HG03460 (cell line): ENCODE measurements around the gene SOCS6.

ENCODE experiments used
- ATAC-seq: cut with Tn5 transposase; IDR thresholded peaks from one replicate; pipeline ENCODE4 v1.9.1; 2021; ENCODE audit not compliant: unreplicated experiment

The SOCS6 gene

DNA sequence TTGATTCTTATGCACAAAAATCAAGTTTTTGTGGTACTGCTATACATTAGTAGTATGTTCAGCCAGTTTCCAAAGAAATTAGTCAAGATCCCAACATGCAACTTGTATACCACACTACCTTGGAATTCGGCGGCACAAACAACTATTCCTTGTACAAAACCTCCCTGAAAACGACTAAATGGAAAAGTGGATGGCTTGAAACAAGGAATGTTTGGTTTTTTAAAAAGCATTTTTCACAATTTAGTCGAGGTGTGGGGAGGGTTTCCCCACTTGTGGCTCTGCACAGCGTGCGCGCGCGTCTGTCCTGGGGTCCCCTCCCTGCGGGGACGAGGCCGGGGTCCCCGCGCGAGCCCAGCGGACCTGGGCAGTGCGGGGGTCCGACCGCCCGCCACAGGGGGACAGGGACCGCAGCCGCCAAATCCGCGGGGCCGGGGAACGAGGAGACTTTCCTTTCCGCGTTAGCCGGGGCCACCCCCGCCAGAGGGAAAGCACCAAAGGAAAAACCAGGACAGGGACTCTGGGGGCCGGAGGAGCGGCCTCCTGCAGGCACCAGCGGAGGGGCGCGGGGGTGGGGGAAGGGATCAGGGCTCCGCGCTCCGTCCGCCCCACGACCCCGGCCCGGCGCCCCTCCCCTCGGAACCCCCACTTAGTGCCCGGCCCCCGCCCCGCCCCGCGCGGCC, 534 bp upstream of the SOCS6 start:
- peak; percentile 22 for ATAC-seq

DNA sequence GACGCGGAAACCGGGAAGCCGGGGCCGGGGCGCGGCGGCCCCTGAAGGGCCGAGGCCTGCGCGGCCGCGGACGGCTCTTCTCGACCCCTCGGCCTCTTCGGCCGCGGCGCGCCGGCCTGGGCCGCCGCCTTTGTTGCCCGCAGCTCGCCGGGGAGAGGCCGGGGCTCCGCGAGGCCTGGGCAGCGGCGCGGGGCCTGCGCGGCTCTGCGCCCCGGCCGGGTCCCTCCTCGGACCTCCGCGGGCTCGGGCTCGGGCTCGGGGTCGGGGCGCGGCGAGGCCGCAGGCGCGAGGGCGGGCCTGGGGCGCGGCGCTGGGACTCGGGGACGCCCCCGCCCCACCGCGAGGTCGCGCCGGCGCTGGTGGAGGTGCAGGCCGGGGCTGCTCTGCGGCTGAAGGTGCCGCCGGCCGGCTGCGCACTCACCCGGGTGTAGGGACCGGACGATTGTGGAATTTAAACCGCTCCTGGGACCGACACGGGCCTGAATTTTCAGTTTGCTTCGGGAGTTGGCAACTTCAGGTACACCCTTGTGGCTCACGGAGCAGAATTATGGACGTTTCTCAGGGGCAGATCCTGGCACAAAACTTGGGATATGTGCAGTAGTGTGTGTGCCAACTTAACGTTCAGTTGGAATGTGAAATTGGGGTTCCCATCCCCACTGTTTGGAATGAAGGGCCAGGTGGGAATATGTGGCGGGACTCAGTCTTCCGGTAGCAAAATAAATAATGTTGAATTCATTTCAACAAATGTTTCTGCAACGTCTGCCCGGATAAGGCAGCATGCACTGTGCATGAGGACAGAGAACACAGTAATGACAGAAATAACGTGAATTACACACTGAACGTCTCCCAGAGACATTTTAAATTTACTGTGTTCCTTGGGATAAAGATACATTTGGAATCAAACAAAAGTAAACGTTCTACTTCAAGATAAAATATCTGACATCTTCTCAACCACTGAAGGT, 787 bp downstream of the SOCS6 start:
- ATAC-seq, result peak; percentile 46

DNA sequence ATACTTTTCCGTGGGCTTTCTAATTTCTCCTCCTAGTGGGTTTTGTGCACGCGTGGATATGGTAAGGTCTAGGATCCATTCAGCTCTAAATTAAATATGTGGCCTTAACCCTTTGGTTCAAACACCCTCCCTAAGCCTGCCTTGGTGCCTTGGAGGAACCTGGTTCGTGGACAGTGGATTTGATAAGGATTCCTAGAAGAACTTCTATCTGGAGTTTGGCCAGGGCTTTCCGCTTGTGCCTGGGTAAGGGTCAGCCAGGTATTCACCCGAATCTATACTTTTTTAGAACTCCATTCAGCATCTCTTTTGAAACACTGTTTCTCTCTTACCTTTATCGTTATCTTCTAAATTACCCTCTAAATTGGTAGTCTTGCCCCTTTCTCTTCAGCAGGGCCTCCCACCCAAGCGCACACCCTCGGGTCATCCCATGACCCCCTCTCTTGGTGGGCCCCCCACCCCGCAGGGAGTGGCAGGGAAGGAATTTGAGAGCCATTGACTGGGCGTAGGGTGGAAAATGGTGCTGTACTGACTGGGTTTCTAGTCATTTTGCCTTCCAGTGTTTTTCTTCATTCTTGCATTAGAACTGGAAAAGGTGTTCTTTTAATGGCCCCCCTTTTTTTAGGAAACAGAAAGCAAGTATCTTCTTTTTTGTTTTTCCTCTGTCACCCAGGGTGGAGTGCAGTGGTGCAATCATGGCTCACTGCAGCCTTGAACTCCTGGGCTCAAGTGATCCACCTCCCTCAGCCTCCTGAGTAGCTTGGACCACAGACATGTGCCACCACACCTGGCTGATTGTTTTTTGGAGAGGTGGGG, 1.8 kb downstream of the SOCS6 start:
- ATAC-seq, result no peak

DNA sequence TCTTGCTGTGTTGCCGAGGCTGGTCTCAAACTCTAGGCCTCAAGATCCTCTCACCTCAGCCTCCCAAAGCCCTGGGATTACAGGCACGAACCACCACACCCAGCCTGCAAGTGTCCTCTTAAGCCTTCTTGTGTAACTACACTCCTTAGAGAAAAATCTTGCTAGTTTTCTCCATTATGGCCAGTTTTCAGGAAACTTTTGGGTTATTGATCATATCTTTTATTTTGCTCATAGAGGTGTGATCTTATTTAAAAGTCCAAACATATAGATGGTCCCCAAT, 2.4 kb downstream of the SOCS6 start:
- ATAC-seq, result no peak

DNA sequence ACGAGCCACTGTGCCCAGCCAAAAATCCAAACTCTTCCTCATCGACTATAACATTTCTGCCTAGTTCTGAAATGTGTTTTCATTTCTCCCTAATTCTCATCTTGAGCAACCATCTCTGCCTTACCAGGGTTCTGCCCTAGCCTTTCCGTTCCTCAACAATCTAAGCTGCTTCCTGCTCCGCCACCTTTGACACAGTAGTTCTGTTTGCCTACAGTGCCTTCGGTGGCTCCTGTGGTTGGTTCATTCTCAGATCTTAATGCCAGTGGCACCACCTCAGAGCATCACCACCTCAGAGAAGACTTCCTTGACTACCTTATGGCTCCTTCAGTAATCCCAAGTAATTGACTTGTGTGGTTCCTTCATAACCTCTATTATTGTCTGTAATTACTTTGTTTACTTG, 3.8 kb downstream of the SOCS6 start:
- no peak for ATAC-seq

DNA sequence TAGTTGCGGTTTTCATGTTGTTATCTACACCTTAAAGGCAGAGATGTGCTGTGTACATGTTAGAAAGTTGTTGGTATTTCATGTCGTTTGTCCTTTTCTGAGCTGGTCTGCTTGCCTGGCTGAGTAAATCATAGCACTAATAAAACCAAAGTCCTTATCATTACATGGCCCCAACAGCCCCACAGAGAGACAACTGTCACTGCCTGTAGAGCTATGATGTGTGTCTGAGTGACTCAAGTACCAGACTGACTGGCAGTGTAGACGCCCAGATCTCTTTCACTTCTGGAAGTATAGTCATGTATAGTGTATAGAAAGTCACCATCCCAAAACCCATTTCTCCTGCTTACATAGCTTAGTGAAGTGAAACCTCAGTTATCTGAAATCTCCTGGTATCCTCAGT, 4.3 kb downstream of the SOCS6 start:
- no peak for ATAC-seq

DNA sequence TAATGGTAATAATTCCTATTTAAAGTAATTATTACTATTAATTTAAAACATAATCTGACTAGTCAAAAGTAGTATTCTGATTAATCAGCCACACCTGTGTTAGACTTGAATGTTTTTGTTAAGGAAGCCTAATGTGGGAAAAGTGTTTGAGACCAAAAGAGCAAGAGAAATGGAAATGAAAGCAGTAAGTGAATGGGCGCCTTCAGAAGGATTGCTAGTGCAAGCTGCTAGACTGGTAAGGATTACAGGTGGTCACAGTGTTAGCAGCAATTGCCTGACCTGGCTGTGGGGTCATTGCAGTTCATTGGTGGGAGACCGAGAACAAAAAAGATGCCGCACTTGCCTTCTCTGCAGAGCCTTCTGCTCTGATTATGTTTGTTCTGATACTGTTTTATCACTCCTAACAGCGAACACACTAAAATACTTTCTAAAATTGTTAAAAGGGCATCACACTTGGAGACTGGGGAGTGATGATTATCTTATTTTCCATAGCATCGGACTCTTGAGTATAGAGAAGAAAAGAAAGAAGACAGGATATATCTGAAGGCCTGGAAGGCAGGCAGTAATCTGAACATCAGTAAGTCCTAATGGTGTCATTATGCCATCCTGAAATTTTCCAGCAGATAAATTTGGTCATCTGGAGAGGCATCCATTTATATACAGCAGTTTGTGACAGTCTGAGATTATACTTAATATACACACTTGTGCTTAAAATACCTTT, 5.8 kb downstream of the SOCS6 start:
- ATAC-seq, result no peak

DNA sequence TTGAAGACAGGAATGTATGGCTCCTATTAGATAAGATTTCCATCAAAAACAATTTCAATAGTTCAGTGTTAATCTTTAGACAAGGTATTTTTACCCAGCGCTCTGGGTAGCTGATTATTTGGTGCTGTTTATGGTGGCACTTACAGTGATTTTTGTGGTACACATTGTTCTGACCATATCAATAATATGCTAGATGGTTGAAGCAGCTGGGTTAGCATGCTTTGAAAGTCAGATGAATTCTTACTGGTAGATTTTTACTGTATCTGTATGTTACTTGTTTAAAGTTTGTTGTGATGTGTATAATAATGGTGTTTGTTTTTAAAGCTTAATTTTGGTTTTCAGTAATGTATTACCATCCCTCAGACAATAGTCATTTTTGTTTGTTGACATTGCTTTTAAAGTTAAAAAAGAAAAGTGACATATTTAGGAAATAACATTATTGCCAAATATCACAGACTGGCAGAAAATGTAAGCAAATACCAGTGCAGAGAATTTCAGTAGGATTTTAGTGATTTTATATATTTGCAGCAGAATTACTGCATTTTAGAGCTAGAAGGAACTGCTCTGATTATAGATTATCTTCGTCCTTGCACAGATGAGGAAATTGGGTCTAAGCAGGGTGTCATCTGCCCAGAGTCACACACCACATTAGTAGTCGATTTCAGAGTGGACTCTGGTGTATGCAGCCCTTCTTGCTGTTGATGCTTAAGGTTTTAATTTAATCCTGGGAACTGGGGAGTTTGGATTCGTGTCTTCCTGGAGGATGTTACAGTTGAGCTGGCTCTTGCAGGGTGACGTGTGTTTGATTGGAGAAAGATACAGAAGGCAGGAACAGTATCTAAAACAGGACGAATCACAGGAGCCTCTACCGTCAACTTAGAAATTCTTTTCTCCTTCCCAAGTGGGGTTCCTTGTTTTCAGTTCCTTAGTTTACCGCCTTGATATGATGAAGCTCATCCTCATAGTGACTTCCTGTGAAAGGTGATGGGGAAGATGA, 6.6 kb downstream of the SOCS6 start:
- no peak for ATAC-seq

DNA sequence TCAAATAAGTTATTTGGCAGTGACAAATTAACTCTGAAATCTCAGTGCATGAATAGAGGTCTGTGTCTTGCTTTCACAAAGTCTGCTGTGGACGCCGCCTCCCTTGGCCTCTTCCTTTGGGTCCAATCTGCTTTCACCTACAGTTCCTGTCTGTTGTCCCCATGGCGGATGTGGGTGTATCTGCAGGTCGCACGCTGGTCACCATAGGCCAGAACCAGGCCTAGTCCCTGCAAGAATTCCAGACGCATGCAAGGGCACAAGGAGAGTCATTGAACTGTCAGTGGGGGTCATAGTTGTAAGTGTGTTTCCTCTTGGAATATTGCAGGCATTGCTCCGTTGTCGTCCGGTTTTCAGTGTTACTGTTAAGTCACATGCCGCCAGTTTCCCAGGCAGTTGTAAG, 7.4 kb downstream of the SOCS6 start:
- ATAC-seq, result no peak

DNA sequence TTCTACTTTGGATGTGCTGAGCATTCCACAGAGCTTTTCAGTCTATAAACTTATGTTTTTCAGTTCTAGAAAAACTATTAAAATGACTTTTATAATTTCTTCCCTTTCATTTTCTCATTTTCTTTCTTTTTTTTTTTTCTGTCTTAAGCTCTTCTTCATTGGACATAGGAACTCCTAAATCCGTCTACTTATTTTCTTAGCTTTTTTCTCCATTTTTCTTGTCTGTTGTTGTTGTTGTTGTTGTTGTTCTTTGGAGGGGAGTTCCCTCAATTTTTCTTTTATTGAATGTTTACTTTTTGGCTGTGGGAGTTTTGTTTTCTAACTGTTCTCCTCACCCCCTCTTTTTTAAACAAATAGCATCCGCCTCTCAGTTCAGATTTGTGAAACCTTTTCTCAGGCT, 7.9 kb downstream of the SOCS6 start:
- ATAC-seq, result no peak

DNA sequence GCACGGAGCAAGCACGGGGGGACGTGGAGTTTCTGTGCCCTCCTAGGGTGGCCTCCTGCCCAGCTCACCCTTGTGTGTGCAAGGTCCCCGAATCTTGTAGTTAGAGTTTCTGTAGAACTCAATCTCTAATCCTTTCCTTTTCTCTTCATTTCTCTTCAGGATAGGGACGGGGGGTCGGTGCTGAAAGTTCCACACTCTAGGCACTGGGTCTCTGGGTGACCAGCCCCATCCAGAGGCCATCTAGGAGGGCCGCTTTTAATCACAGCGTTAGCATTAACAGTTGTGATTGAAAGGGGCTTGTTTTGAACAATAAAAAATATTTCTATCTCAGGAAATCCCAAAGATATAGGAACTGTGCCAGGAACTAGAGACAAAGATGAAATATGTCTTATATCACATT, 10.5 kb downstream of the SOCS6 start:
- ATAC-seq, result no peak

DNA sequence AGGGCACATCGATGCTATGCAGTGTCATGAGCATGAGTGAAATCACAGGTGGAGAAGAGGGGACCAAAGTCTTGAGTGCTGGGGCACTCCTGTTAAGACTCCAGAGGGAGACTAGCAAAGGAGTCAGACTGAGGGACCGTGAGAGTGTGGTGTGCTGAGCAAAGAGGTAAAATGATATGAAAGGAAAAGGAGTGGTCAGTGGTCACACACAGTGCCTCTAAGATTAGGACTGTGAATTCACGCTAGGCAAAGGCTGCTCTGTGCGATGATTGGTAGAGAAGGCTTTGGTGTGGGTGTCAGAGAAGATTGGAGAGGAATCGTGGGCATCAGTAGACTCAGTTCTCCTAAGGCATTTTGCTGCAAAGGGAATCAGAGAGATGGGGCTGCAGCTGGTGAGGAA, 12.8 kb downstream of the SOCS6 start:
- no peak for ATAC-seq

DNA sequence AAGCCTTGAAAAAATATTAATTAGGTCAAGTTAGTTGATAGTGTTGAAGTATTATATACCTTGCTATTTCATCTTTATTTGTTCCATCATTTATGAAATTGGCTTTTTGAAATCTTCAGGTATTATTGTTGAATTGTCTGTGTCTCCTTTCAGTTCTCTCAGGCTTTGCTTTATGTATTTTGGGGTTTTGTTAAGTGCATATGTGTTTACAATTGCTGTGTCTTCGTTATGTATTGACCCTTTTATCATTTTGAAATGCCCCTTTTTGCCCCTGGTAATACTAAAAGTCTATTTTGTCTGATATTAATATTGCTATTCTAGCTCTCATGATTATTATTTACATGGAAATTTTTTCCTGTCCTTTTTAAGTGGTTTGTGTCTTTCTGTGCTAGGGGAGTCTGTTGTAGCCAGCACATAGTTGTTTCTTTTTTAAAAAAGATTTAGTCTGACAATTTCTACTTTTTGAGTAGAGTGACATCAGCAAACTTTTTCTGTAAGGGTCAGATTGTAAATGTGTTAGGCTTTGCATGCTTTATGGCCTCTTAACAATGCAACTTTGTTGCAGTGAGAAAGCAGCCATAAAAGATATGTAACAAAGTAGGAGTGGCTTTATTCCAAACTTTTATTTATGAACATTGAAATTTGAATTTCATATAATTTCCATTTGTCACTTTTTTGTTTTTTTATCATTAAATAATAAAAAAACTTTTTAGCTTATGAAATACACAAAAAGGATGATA, 19.9 kb downstream of the SOCS6 start:
- no peak for ATAC-seq

DNA sequence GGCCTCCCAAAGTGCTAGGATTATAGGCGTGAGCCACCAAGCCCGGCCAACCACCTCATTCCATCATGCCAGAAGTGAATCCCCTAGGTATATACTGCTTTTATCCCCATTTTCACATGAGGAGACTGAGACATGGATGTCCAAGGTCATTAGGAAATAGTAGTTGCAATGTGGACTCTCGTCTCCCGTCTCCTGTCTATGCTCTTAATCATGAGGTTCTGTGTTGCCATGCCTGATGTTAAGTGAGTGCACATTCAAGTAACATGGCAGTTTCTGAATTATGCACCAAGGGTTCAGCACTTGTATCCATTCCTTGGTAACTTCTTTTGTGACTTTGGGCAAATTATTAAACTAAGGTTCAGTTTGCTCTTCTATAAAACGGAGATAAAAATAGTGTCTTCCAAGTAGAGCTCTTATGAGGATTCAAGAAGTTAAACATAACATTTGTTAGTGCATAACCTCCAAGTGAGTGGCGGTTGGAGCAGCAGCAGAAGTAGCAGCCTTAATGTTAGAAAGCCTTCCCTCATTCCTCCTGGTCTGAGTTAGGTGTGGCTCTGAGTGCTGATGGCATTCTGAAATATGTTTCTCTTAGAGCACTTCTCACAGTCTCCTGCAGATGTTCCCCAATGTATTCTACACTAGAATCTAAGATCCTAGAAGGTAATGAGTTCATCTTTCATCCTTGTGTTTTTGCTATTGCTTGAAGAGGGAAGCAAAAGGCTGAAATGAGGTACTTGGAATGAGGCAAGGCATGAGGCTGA, 21.9 kb downstream of the SOCS6 start:
- ATAC-seq, result no peak

DNA sequence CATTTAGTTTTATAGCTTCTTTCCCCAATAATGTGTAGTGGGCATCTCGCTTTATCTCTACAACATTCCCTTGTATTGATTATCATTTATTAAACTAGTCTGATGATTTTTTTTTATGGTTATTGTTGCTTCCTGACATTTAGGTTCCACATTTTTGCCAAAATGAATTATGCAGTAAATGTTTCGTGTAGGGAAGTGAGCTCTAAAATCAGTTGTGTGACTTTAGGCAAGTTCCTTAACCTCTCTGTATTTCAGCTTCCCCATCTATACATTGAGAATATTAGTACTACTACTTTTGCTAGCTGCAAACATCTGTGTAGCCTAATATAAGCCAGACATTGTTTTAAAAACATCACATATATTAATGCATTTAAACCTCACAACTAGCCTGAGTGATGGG, 22.9 kb downstream of the SOCS6 start:
- no peak for ATAC-seq

DNA sequence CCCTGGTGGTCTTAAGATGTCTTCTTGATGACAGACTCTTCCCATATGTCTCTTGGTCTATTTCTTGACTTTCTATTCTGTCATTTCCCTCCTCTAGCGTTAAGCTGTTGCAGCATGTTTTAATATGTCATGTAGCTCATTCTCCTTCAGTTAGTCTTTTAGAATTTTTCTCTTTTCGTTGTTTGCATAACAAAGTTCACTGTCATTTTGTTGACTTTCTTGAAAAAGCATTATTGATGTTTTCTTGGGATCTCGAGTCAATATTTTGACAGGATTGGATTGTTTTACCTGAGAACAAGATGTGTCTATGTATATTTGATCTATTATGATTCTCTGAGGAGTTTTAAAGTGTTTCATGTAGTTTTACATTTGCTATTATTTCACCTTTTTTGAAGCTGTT, 24.8 kb downstream of the SOCS6 start:
- no peak for ATAC-seq

DNA sequence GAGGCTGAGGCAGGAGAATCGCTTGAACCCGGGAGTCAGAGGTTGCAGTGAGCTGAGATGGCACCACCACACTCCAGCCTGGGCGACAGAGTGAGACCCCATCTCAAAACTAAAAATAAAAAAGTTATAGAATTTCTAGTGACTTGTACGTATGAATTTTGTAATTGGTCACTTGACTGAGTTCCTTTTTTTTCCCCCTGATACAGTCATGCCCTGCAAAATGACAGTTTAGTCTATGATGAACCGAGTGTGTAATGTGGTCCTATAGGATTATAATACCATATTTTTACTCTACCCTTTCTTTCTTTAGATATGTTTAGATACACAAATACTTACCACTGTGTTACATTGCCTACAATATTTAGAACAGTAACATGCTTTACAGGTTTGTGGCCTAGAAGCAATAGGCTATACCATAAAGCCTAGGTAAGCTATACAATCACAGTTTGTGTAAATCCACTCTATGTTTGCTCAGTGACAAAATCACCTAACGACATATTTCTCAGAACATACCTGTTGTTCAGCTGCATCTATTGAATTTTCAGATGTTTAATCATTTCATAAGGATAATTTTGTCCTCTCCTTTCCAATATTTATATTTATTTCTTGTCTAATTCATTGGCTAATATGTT, 25.4 kb downstream of the SOCS6 start:
- ATAC-seq, result no peak

DNA sequence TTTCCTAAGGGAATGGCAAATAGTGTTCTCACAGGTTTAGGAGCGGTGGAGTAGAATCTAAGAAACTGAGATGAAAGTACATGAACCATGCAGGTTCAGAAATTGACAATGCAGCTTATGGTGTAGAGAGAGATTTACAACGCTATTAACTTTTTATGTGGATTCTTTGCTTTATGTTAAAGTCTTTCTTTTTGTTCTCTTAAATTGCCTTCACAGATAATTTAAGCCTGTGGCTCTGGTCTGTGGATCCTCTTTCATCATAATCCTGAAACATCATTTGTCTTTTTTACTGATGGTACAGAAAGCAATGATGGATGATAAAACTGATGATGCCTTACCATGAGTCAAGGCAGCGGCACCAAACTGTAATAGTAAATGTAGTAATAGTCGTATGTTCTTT, 30.3 kb downstream of the SOCS6 start:
- ATAC-seq, result no peak
